ENCODE data around the gene GRM7.

The GRM7 gene

DNA sequence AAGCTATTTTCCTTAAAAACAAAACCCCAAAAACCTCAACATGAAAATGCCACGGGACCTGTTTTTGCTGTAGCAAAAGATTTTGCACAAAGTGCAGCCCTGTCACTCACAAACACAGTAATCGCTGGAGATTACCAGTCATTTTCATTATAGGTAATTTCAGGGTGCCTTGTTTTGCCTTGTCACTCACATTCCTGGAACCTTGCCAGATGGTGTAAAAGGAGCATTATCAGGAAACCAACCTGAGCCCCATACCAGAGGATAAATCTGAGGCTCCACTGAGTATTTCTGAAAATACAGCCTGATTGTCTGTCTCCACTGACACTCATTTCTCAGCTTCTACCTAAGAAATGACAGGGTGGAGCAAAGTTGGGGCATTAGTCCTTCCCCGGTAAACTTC is 849.4 kb downstream of the GRM7 start:
- DNase-seq (ENCODE audit: extremely low read depth, low read depth), result no peak

DNA sequence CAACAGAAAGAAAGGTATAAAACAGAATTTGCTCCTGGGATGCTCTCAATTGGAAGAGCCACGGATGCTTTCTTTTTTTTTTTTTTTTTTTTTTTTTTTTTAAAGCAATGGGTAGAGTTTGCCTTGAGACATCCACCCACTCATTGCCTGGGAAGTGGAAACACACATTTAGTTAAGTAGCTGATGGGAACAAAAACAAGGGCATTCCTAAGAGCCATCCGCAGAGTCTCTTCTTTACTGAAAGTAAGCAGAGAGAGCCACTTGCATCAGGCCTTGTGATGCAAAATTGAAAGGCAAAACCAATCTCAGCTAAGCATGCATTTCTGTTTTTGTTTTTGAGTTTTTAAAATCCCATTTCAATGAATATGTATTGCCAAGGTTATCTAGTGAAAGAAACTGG is 852.8 kb downstream of the GRM7 start:
- no peak for DNase-seq (ENCODE audit: extremely low read depth, low read depth)
- TF ChIP-seq, protein P1, sequence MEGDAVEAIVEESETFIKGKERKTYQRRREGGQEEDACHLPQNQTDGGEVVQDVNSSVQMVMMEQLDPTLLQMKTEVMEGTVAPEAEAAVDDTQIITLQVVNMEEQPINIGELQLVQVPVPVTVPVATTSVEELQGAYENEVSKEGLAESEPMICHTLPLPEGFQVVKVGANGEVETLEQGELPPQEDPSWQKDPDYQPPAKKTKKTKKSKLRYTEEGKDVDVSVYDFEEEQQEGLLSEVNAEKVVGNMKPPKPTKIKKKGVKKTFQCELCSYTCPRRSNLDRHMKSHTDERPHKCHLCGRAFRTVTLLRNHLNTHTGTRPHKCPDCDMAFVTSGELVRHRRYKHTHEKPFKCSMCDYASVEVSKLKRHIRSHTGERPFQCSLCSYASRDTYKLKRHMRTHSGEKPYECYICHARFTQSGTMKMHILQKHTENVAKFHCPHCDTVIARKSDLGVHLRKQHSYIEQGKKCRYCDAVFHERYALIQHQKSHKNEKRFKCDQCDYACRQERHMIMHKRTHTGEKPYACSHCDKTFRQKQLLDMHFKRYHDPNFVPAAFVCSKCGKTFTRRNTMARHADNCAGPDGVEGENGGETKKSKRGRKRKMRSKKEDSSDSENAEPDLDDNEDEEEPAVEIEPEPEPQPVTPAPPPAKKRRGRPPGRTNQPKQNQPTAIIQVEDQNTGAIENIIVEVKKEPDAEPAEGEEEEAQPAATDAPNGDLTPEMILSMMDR (IDR thresholded peaks at IDR 0.05; ENCODE audit: low read depth, low read length), result no peak

More for the DNA sequence above, 849.4 kb downstream of the GRM7 start:
- TF ChIP-seq, protein P1 (IDR thresholded peaks at IDR 0.05; ENCODE audit: low read depth, low read length), result no peak

DNA sequence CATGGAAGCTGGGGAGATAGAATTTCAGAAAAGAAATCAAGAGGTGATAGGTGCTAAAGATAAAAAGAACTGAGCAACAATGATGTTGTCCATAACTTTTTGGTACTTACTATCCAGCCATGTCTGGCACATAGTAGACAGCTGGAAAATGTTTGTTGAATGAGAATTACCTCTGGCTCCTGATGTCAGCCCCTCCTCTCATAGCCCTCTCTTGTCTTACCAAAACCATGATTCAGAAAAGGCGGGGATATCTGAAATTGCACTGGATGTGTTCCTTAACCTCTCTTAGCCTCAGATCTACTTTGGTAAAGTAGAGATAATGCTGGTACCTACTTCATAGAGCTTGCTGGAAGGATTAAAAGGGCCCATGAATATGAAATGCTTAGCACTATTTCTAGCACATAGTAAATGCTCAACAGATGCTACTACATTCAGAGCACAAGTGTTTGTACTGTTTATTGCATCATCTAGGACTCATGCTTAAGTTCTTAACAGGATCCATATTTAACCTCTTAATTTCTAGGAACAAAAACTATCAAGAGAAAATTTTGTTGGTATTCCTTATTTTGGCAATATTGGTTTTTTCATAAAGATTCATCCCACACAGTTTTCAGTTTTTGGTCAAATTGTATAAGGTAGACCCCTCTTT is 859.9 kb downstream of the GRM7 start:
- TF ChIP-seq, protein P1 (IDR thresholded peaks at IDR 0.05; ENCODE audit: low read depth, low read length), result no peak
- DNase-seq (ENCODE audit: extremely low read depth, low read depth), result no peak

DNA sequence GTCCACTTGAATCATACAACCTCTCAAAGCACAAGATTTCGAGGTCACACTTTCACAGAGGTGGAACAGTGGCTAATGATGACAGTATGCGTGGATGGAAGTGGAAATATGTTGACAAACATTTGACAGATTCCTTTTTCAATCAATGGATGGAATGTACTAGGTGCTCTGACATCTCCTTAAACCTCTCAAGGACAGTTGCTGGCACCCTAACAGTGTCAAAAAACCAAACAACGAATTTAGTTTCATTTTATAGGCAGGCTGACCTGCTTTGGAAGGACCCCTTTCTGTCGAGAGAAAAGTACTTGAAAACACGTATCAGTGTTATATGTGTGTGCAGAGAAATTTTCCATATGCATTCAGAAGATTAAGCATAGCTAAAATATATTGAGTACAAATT is 861.0 kb downstream of the GRM7 start:
- TF ChIP-seq, protein P1 (IDR thresholded peaks at IDR 0.05; ENCODE audit: low read depth, low read length), result no peak
- no peak for DNase-seq (ENCODE audit: extremely low read depth, low read depth)

DNA sequence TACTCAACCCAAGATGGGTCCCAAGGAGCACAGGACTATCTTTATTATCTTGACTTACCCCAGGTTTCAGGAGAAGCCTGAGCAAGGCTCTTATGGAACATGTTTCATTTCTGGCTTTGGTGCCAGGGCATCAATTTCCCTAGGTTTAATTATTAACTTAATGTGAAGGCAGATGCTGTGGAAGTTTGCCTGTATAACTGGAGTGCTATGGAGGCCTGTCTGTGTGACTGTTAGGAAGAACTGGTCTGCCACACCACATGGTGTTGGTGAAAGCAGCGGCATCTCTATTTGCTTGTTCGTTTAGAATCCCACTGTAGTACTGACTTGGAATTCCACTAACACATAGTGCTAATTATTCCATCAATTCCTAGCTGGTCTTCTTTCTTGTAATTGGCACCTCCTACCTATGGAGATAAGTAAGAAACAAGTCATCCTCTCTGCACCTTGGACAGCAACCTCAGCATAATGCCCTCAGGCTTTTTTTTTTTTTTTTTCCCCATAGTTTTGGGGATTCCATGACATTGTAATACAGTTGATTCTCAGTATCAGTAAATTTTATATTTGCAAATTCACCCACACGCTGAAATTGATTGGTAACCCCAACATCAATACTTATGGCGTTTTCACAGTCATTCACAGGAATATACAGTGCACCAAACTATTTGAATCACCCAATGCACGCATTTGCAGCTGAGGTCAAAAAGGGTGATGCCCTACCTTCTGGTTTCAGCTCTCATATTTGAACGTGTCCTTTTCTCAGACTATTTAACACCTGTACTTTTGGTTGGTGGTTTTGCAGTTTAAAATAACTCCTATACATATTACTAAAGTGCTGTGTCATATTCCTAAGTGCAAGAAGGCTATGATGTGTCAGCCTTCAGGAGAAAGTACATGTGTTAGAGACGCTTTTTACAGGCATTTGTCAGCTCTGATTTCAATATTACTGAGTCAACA is 867.9 kb downstream of the GRM7 start:
- DNase-seq (ENCODE audit: extremely low read depth, low read depth), result no peak

DNA sequence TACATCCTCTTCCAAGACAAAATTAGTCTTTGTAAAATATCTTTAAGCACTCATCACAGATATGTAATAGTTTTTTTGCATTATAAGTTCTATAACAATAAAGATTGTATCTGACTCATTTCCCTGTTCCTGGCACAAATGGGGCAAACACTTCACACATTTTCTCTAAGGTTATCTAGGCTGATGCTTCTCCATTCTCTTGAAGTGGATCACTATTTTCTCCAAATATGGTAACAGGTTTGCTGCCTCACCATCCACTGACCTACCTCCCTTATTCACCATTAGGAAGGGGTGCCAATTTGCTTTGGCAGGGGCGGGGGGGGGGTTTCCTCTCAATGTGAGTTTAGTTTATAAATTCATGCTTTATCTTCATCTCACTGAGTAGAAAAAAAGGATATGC is 873.0 kb downstream of the GRM7 start:
- TF ChIP-seq, protein P1 (IDR thresholded peaks at IDR 0.05; ENCODE audit: low read depth, low read length), result no peak
- DNase-seq (ENCODE audit: extremely low read depth, low read depth), result no peak

More for the DNA sequence above, 867.9 kb downstream of the GRM7 start:
- TF ChIP-seq, protein P1 (IDR thresholded peaks at IDR 0.05; ENCODE audit: low read depth, low read length), result no peak

DNA sequence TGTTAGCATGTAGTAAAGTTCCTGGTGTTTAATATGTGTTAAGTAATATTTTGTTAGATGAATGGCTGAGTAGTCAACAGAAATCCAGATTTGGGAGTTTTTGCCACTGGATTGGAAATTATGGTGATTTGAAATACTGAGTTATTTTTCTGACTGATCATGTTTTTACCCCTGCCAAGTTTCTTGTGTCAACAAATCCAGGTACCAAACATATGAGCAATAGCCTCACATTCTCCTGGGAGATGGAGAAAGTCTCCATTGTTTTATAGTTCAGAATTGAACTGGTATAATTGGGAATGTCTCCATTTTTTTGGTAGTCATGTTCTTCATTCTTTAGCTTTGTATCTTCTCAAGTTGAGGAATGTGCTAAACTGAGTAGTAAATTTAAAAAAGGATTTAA is 873.5 kb downstream of the GRM7 start:
- TF ChIP-seq, protein P1 (IDR thresholded peaks at IDR 0.05; ENCODE audit: low read depth, low read length), result no peak

More for the DNA sequence above, 873.5 kb downstream of the GRM7 start:
- DNase-seq (ENCODE audit: extremely low read depth, low read depth), result no peak

All from AG09319 (cell line).